Measurements from ENCODE around the gene GALNS. TPM values are rescaled to one million over a fixed set of nuclear protein-coding genes. Genes with fewer than 3 reads are reported as not detected.

The GALNS gene
- total and polyA plus RNA-seq, 2 of the 13 experiments (the other 11 are each of a cell fraction or from before 2014, with no cell fraction given), result 9.2 to 9.8 TPM

- TF ChIP-seq KLF6 (CRISPR knock-in tag; IDR thresholded peaks at IDR 0.05) (no peak), ZC3H4 (CRISPR knock-in tag; IDR thresholded peaks at IDR 0.05; ENCODE audit: borderline replicate concordance) (0 out of 2 replicates have a peak, but pooled peaks have one; percentile 11), GATAD2A (CRISPR knock-in tag; IDR thresholded peaks at IDR 0.05) (0 out of 2 replicates have a peak, but pooled peaks have one; percentile 37), PITX1 (CRISPR knock-in tag; IDR thresholded peaks at IDR 0.05) (peak; percentile 24; the same call in 1 of the 2 replicates), SP2 (CRISPR knock-in tag; IDR thresholded peaks at IDR 0.05) (no peak), ZNF33A (CRISPR knock-in tag; IDR thresholded peaks at IDR 0.05; ENCODE audit: borderline replicate concordance) (no peak), ZNF138 (CRISPR knock-in tag; IDR thresholded peaks at IDR 0.05; ENCODE audit: low read depth) (no peak), ZNF766 (CRISPR knock-in tag; IDR thresholded peaks at IDR 0.05; ENCODE audit: borderline replicate concordance) (0 out of 2 replicates have a peak, but pooled peaks have one; percentile 57), STAG1 (CRISPR knock-in tag; IDR thresholded peaks at IDR 0.05) (peak; percentile 82), RFXANK (CRISPR knock-in tag; IDR thresholded peaks at IDR 0.05) (no peak), POLR2G (IDR thresholded peaks at IDR 0.05; ENCODE audit: low read depth, low read length) (no peak), GATAD1 (CRISPR knock-in tag; IDR thresholded peaks at IDR 0.05) (peak; percentile 41; the same call in 1 of the 2 replicates), XBP1 (CRISPR knock-in tag; IDR thresholded peaks at IDR 0.05) (no peak), ZNF367 (CRISPR knock-in tag; IDR thresholded peaks at IDR 0.05; ENCODE audit: borderline replicate concordance) (no peak), ZNF746 (CRISPR knock-in tag; IDR thresholded peaks at IDR 0.05) (0 out of 2 replicates have a peak, but pooled peaks have one; percentile 6), E2F5 (CRISPR knock-in tag; conservative IDR thresholded peaks at IDR 0.05) (no peak), ZMYM3 (CRISPR knock-in tag; IDR thresholded peaks at IDR 0.05) (no peak), KDM3A (CRISPR knock-in tag; IDR thresholded peaks at IDR 0.05; ENCODE audit: low read depth) (no peak), ZNF264 (CRISPR knock-in tag; IDR thresholded peaks at IDR 0.05) (no peak), IRF9 (CRISPR knock-in tag; IDR thresholded peaks at IDR 0.05; ENCODE audit: borderline replicate concordance) (no peak), ZNF235 (CRISPR knock-in tag; IDR thresholded peaks at IDR 0.05; ENCODE audit: borderline replicate concordance) (no peak), ZNF550 (CRISPR knock-in tag; IDR thresholded peaks at IDR 0.05; ENCODE audit: borderline replicate concordance) (no peak), ZNF263 (CRISPR knock-in tag; IDR thresholded peaks at IDR 0.05) (peak; percentile 24; the same call in 1 of the 2 replicates), ZNF430 (CRISPR knock-in tag; IDR thresholded peaks at IDR 0.05) (no peak), AGO2 (optimal IDR thresholded peaks at IDR 0.05; ENCODE audit: low read depth, low read length) (no peak), HMG20B (CRISPR knock-in tag; conservative IDR thresholded peaks at IDR 0.05) (no peak), GZF1 (CRISPR knock-in tag; IDR thresholded peaks at IDR 0.05) (0 out of 2 replicates have a peak, but pooled peaks have one; percentile 20), MED8 (CRISPR knock-in tag; IDR thresholded peaks at IDR 0.05; ENCODE audit: insufficient replicate concordance) (peak; percentile 8), NFKB2 (CRISPR knock-in tag; IDR thresholded peaks at IDR 0.05; ENCODE audit: borderline replicate concordance) (no peak), KLF9 (CRISPR knock-in tag; IDR thresholded peaks at IDR 0.05; ENCODE audit: low read depth) (no peak), ZFYVE20 (CRISPR knock-in tag; IDR thresholded peaks at IDR 0.05; ENCODE audit: borderline replicate concordance, low read depth) (no peak), ZMAT5 (CRISPR knock-in tag; IDR thresholded peaks at IDR 0.05; ENCODE audit: borderline replicate concordance, low read depth) (no peak)
These were observed 1.1 kb upstream of the GALNS start (continued) for GRCh38 chr16:88857728-88858339.
